Body of pancreas (tissue), 4 donors: Measurements from ENCODE around the gene SYCP2.

ENCODE experiments used
- POLR2A ChIP-seq, 3 donors: fragments of 450-650 bp; IDR thresholded peaks; one replicate each; pipeline ENCODE4 v1.6.1; 2016; ENCODE audit warnings: antibody characterized with exemption in 3 of 3, mild to moderate bottlenecking in 2 of 3
- TF ChIP-seq, protein P1 (sequence below), 7 experiments: fragments of 450-650 bp in 4 of 7; fragments of 200-600 bp in 3 of 7; sonication (generic) in 3 of 7; IDR thresholded peaks; one replicate each; pipeline ENCODE4 v1.5.1; 2016 to 2019; ENCODE audit warnings: antibody characterized with exemption in 7 of 7

DNA sequence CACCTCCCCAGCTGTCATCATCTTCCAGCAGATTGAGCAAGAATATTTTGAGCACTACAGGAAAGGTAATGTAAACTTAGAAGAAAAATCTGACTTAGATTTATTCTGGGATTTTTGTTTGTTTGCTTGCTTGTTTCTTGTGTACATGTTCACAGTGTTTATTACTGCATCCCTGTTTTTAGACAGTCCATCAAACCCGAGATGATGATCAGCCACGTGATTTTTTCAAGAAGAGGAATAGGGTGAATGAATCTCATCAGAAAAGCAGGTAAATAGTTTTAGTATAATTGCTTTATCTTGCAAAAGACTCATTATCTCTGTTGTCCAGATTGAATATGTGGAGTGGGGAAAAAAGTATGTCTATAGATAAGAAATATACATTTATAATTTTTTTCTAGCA is 8.8 kb upstream of the SYCP2 start:
- TF ChIP-seq, protein P1, sequence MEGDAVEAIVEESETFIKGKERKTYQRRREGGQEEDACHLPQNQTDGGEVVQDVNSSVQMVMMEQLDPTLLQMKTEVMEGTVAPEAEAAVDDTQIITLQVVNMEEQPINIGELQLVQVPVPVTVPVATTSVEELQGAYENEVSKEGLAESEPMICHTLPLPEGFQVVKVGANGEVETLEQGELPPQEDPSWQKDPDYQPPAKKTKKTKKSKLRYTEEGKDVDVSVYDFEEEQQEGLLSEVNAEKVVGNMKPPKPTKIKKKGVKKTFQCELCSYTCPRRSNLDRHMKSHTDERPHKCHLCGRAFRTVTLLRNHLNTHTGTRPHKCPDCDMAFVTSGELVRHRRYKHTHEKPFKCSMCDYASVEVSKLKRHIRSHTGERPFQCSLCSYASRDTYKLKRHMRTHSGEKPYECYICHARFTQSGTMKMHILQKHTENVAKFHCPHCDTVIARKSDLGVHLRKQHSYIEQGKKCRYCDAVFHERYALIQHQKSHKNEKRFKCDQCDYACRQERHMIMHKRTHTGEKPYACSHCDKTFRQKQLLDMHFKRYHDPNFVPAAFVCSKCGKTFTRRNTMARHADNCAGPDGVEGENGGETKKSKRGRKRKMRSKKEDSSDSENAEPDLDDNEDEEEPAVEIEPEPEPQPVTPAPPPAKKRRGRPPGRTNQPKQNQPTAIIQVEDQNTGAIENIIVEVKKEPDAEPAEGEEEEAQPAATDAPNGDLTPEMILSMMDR (IDR thresholded peaks at IDR 0.05) = no peak
- no peak for TF ChIP-seq POLR2A (IDR thresholded peaks at IDR 0.05)
